GM13977 (cell line): ENCODE results near the gene ASS1.
A peak's percentile ranks its signal among the peaks of the same experiment; 100 is the strongest.
"Not testable (repeated sequence)": the region's sequence is repeated elsewhere in the genome, so short reads cannot be mapped to it uniquely, and the experiment has no call there.

Source experiments
- DNase-seq: peaks from one replicate; pipeline ENCODE4 v3.0.0; 2012; ENCODE audit warnings: low spot score
- CTCF ChIP-seq: IDR thresholded peaks from 2 replicates; pipeline ENCODE4 v1.5.1; 2012; ENCODE audit warnings: mild to moderate bottlenecking, control low read depth; ENCODE audit not compliant: insufficient read depth; ENCODE audit errors: extremely low read depth, missing control alignments
- in situ Hi-C: fragments of 300-500 bp; cut with MboI; formaldehyde crosslinking; loops from one replicate; pipeline ENCODE4 v1.12.0; 2022; ENCODE audit warnings: low sequenced_read_pairs, low pct_unique_long_range_greater_than_20kb, mixed read lengths, inconsistent platforms; ENCODE audit not compliant: unreplicated experiment

Gene ASS1

GRCh38 chr9:130432796-130433167 is 12.0 kb upstream of the ASS1 start:
- no peak for TF ChIP-seq CTCF
- no peak for DNase-seq
- in situ Hi-C loops = no loop called here

- in situ Hi-C loops = no loop called here
- TF ChIP-seq CTCF = peak; percentile 38
- peak; percentile 84 for DNase-seq
These were observed 11.4 kb upstream of the ASS1 start for GRCh38 chr9:130433168-130433946.

- TF ChIP-seq CTCF = no peak
- DNase-seq = no peak
- in situ Hi-C loops = no loop called here
These were observed 10.9 kb upstream of the ASS1 start for GRCh38 chr9:130433947-130434262.

GRCh38 chr9:130434656-130435055 is 10.1 kb upstream of the ASS1 start:
- in situ Hi-C loops, DNase-seq: not testable (repeated sequence)

- no peak for TF ChIP-seq CTCF
- no peak for DNase-seq
- in situ Hi-C loops = no loop called here
These were observed 7.6 kb upstream of the ASS1 start for GRCh38 chr9:130437011-130437789.

- in situ Hi-C loops = no loop called here
- no peak for DNase-seq
- no peak for TF ChIP-seq CTCF
These were observed 6.3 kb upstream of the ASS1 start for GRCh38 chr9:130438382-130438981.

GRCh38 chr9:130441031-130441430 is 3.7 kb upstream of the ASS1 start:
- in situ Hi-C loops = no loop called here
- no peak for TF ChIP-seq CTCF
- no peak for DNase-seq
